SKM-1 (cell line): ENCODE measurements around the gene RERE.

ENCODE experiments used
- DNase-seq: peaks from one replicate; lab custom pipeline; 2025; ENCODE audit not compliant: unreplicated experiment; lab: John Stamatoyannopoulos, UW

Gene RERE

DNA sequence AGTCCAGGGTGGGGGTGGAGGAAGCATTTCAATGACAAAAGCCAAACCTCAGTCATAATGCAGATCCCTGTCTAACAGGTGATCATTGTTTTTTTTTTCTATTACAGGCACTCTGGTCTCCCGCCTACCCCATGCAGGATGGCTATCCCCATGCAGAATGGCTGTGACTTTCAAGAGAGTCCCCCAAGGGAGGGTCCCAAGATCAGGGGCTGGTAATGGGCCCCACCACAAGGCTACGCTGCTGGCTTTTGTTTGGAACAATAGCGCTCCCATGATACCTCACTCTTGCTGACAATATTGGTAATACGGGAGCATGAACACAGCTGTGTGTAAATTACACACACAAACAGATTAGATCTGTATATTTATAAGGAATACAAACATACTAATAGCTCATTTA, 380.1 kb downstream of the RERE start:
- no peak for DNase-seq

- no peak for DNase-seq
Measured at GRCh38 chr1:8435569-8436071, 381.8 kb downstream of the RERE start.

GRCh38 chr1:8434101-8434500, 383.3 kb downstream of the RERE start:
- DNase-seq = no peak

GRCh38 chr1:8431784-8432183, 385.7 kb downstream of the RERE start:
- no peak for DNase-seq

DNA sequence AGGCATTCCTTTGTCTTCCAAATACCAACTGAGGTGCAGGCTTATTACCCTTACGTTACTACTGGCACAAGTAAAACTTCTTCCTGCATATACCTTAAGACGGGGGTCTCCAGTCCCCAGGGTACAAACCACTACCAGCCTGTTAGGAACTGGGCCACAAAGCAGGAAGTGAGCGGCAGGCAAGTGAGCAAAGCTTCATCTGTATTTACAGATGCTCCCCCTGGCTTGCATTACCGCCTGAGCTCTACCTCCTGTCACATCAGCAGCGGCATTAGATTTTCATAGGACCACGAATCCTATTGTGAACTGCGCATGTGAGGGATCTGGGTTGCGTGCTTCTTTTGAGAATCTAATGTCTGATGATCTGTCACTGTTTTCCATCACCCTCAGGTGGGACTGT, 386.4 kb downstream of the RERE start:
- no peak for DNase-seq

DNA sequence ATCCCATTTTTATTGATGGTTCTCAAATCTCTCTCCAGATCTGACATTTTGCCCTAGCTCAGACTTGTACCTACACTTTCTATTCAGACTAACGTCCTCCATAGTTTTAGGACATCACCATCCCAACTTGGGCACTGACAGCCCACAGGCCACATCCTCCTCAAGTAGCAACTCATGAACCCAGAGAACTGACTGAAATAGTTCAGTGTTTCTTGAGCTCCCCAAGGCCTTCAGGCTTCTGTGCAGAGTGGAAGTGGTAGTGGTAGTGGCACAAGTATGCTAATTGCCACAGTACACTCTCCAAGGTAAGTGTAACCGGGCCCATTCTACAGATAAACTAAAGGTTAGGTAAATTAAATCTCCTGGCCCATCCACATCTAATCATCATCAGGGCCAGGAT, 387.0 kb downstream of the RERE start:
- DNase-seq = no peak

DNA sequence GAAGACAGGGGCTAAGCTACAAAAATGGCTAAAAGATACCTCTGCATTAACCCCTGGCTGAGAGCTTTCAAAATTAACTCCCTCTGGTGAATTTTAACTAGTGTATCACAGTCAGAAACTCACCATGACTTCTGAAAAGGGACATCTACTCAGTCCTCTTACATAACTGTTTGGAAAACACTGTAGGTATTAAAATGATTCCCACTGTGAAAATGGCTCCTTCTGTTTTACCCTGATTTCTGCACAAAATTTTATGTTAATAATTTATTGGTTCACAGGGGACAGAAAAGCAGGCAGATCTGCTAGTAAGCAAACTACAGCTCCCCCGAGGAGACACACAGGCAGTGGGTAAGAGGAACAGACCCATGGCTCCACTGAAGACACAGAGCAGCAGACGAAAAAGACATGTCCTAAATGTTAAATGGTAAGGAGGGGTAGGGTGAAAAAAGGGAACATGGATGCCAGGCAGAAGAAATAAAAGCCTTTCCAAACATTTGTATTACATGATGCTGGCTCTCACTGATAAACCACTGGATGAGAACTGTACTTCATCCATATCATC, 387.8 kb downstream of the RERE start:
- DNase-seq = no peak

DNA sequence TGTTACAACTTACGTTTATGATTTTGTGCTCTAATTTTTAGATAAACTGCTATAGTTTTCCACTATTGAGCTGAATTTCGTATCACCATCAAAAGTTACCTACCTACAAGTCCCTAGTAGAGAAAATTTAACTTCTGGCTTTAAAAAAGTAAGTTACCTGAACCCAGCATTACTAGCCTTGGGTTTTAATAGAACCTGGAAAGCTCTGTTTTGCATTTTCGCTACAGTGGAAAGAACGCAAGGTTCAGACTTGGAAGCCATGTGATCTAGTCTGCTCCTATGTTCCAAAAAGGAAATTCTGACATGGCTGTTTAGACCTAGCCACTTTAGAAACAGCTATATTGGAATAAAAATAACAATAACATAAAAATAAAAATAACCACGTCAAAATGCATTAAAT, 389.0 kb downstream of the RERE start:
- no peak for DNase-seq

DNA sequence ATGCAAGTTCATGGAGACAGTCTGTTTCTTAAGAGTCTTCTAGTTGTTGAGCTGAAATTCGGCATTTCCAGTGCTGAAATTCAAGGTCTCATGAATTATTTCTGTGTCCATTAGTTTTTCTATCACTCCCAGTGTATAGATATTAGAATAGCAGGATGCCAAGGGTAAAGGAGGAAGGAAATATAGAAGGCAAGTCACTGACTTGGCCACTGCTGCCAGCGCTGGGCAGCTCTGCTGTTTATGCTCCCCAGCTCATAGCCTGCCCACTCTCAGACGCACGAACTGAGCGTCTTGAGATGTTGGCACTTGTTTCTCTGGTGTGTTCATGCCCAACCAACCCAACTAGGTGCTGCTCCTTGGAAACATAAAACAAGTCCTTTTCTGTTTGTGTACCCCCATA, 389.5 kb downstream of the RERE start:
- DNase-seq = no peak

DNA sequence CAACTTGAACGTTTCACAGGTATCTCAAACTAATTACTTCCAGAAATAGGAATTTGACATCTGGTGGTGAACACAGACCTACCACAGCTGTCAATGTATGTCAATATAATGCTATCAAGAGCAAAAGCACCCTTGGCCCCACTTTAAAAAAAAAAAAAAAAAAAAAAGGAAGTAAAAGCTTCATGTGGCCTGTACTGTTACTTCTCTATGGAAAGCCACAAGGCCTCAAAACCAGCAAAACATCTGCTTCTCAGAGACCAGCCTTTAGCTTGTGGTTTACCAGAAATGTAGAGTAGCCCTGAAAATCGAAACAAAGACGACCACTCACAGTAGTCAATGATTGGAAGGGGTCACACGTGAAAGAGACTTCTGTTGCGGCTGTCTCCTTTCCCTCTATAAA, 389.9 kb downstream of the RERE start:
- DNase-seq = peak; percentile 73

DNA sequence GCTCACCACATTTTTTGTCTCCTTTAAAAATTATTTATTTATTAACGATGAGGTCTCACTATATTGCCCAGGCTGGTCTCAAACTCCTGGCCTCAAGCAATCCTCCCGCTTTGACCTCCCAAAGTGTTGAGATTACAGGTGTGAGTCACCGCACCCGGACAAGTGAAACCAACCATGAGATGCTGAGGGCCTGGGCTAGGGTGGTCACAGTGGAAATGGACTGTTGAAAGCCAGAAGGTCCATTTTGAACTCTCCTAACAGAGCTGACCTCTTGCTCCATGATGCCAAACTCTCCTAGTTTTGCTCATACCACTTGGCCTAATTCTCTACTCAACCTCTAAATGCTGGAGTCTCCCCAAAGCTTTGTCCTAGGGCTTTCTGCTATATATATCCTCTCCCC, 390.4 kb downstream of the RERE start:
- no peak for DNase-seq

- no peak for DNase-seq
Measured at GRCh38 chr1:8425781-8426161, 391.7 kb downstream of the RERE start.

GRCh38 chr1:8425150-8425780, 392.2 kb downstream of the RERE start:
- DNase-seq = no peak

- DNase-seq = peak; percentile 55
Measured at GRCh38 chr1:8424539-8425116, 392.8 kb downstream of the RERE start.

DNA sequence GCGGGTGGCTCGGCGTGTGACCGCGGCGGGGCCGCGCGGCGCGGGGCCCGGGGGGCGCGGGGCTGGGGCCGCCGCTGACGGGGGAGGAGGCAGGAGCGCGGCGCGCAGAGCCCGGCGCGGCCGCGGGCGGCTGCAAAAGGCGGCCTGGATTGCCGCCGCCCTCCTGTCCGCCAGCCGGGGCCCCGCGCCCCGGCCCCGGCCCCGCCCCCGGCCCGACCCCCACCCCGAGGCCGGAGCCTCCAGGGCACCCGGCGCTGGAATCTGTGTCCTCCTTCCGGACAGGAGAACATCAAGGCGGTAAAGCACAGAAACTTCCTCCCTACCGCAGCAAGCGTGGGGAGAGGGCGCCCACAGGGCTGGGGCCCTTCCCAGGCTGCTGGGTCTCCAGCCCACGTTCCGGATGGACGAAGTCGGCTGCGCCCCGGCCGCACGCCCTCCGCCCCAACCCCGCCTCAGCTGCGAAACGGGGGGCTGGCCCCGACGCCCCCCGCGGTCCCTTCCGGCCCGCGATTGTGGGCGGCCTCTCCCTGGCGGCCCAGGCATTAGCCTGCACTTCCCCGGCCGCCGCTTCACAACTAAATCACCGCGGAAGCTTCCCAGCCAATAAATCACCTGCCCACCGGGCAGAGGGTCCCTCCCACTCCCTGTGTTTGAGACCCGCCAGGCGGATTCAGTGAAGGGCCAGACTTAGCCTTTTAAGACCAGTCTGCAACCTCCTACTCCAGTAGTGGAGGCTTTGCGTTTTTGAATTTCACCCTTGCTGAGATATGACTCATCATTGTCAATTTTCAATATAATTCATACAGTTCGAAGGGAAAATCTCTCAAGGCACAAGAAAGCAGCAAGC, 393.5 kb downstream of the RERE start:
- DNase-seq = no peak

GRCh38 chr1:8423269-8423691, 394.2 kb downstream of the RERE start:
- DNase-seq = no peak

- DNase-seq = no peak
Measured at GRCh38 chr1:8422510-8423268, 394.8 kb downstream of the RERE start.

DNA sequence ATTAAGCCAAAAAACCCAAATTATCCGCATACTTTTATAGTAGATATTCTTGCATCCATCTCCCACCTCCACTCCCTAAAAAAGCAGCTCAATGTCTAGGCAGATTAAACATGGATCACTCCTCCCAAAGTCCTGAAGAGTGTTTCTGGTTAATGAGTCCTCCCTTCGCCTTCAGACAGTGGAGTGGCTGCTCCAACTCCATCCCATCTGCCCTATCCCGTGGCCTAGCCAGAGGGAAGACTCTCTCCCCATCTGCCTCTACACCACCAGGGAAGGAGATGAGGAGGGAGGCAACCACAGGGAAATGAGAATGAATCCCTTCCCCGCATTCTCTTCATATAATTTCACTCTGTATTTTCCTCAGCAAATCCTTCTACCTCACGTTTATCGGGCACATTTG, 395.7 kb downstream of the RERE start:
- DNase-seq = no peak

GRCh38 chr1:8420318-8420717, 397.1 kb downstream of the RERE start:
- DNase-seq = no peak

- no peak for DNase-seq
Measured at GRCh38 chr1:8419861-8420260, 397.6 kb downstream of the RERE start.

GRCh38 chr1:8419172-8419571, 398.3 kb downstream of the RERE start:
- DNase-seq = no peak
